ENCODE measurements around the gene TLX2. TPM values are rescaled to one million over a fixed set of nuclear protein-coding genes. Genes with fewer than 3 reads are reported as not detected.

TLX2 gene
- polyA plus RNA-seq, 4 donors: 1.5 to 5.4 TPM; not detected in 2

- FAIRE-seq: no peak
- WGBS, 3 donors: 80 to 92% (median 91%) methylated on average over 14 of the region's 14 CpGs
- Histone ChIP-seq H3K9me3 (ENCODE audit: control insufficient read depth in 2 of 2, insufficient read depth in 1 of 2, low read depth in 1 of 2, low read length in 1 of 2) (no peaks in the 10 kb centered on the region), H3K27ac (ENCODE audit: low read depth in 1 of 3, low read length in 2 of 3) (no peak overlapping the region), H3K27me3 (ENCODE audit: control insufficient read depth in 3 of 3, insufficient read depth in 3 of 3, low read length in 3 of 3) (peaks cover 0 to 40% (median 0%) of the 10 kb centered on the region in 3 donors), H3K4me3 (ENCODE audit: low read depth in 1 of 3, low read length in 3 of 3) (peak overlapping the region in 1 of 3 donors; percentile 33), H3K4me1 (ENCODE audit: control insufficient read depth in 3 of 3, insufficient read depth in 2 of 3, low read depth in 1 of 3, low read length in 2 of 3) (peaks cover 3 to 46% (median 9%) of the 10 kb centered on the region in 3 donors), H3K36me3 (ENCODE audit: control insufficient read depth in 3 of 3, insufficient read depth in 2 of 3, low read depth in 1 of 3, low read length in 3 of 3) (peaks cover 0 to 22% (median 0%) of the 10 kb centered on the region in 3 donors)
- no peak for DNase-seq
These were observed 8.6 kb upstream of the TLX2 start for GRCh38 chr2:74505448-74506246.

- peak within 1 kb of the TSS; percentile 70 to 87 (median 75) for H3K4me3 ChIP-seq (ENCODE audit: low read depth in 1 of 3, low read length in 3 of 3)
- DNase-seq (peak; percentile 99), FAIRE-seq (no peak)
- peaks cover 0 to 49% (median 8%) of the 10 kb centered on the region in 3 donors for H3K27me3 ChIP-seq (ENCODE audit: control insufficient read depth in 3 of 3, insufficient read depth in 3 of 3, low read length in 3 of 3)
- peaks cover 0 to 21% (median 0%) of the 10 kb centered on the region in 3 donors for H3K36me3 ChIP-seq (ENCODE audit: control insufficient read depth in 3 of 3, insufficient read depth in 2 of 3, low read depth in 1 of 3, low read length in 3 of 3)
- peaks cover 3 to 35% (median 9%) of the 10 kb centered on the region in 3 donors for H3K4me1 ChIP-seq (ENCODE audit: control insufficient read depth in 3 of 3, insufficient read depth in 2 of 3, low read depth in 1 of 3, low read length in 2 of 3)
- WGBS, 3 donors: 0 to 1% (median 0%) methylated on average over 51 to 56 of the region's 56 CpGs
- H3K27ac ChIP-seq (ENCODE audit: low read depth in 1 of 3, low read length in 2 of 3): peak within 1 kb of the TSS; percentile 91 to 100 (median 97)
- H3K9me3 ChIP-seq (ENCODE audit: control insufficient read depth in 2 of 2, insufficient read depth in 1 of 2, low read depth in 1 of 2, low read length in 1 of 2): no peaks in the 10 kb centered on the region
These were observed 6.9 kb upstream of the TLX2 start, which contains the start of gene PCGF1 for GRCh38 chr2:74507145-74507925. PCGF1 (minus strand) TSS chr2:74507695; CDS start chr2:74507668, 27 bp downstream.

DNA sequence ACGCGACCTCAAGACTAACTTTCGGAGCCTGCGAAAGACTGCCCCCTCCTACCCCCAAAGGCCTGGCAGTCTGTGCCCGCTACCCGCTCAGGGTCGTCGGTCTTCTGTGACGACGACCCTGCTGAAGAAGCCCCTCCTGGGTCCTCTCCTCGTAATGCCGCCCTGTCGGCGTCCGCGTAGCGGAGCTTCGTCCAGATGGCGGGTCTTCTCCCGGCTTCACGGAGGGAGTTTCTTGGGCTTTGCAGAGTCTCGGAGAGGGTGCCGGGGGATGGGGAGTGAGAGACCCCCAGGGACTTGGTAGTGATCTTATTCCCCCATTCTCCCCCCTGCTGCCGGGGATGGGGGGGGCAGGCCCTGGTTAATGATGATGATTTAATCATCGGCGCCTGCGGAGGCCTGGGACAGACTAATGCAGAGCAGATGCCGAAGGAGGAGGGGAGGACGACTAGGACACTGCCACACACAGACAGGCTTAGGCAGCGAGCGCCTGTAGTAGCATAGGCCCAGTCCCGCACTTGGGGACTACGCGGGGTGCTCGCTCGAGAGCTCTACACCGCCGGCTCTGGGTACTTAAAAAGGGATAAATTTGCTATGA, 6.2 kb upstream of the TLX2 start:
- H3K27me3 ChIP-seq (ENCODE audit: control insufficient read depth in 3 of 3, insufficient read depth in 3 of 3, low read length in 3 of 3): peaks cover 0 to 51% (median 14%) of the 10 kb centered on the region in 3 donors
- DNase-seq (peak; percentile 48 to 67), FAIRE-seq (no peak)
- no peaks in the 10 kb centered on the region for H3K9me3 ChIP-seq (ENCODE audit: control insufficient read depth in 2 of 2, insufficient read depth in 1 of 2, low read depth in 1 of 2, low read length in 1 of 2)
- peak overlapping the region; percentile 91 to 100 (median 97) for H3K27ac ChIP-seq (ENCODE audit: low read depth in 1 of 3, low read length in 2 of 3)
- H3K4me1 ChIP-seq (ENCODE audit: control insufficient read depth in 3 of 3, insufficient read depth in 2 of 3, low read depth in 1 of 3, low read length in 2 of 3): peaks cover 3 to 35% (median 9%) of the 10 kb centered on the region in 3 donors
- H3K4me3 ChIP-seq (ENCODE audit: low read depth in 1 of 3, low read length in 3 of 3): peak overlapping the region; percentile 54 to 87 (median 75)
- WGBS, 3 donors: 5 to 10% (median 7%) methylated on average over 38 of the region's 38 CpGs
- peaks cover 0 to 21% (median 0%) of the 10 kb centered on the region in 3 donors for H3K36me3 ChIP-seq (ENCODE audit: control insufficient read depth in 3 of 3, insufficient read depth in 2 of 3, low read depth in 1 of 3, low read length in 3 of 3)

GRCh38 chr2:74510272-74510671, 4.0 kb upstream of the TLX2 start:
- Histone ChIP-seq H3K4me1 (ENCODE audit: control insufficient read depth in 3 of 3, insufficient read depth in 2 of 3, low read depth in 1 of 3, low read length in 2 of 3) (peaks cover 3 to 28% (median 11%) of the 10 kb centered on the region in 3 donors), H3K27ac (ENCODE audit: low read depth in 1 of 3, low read length in 2 of 3) (no peak overlapping the region)

DNA sequence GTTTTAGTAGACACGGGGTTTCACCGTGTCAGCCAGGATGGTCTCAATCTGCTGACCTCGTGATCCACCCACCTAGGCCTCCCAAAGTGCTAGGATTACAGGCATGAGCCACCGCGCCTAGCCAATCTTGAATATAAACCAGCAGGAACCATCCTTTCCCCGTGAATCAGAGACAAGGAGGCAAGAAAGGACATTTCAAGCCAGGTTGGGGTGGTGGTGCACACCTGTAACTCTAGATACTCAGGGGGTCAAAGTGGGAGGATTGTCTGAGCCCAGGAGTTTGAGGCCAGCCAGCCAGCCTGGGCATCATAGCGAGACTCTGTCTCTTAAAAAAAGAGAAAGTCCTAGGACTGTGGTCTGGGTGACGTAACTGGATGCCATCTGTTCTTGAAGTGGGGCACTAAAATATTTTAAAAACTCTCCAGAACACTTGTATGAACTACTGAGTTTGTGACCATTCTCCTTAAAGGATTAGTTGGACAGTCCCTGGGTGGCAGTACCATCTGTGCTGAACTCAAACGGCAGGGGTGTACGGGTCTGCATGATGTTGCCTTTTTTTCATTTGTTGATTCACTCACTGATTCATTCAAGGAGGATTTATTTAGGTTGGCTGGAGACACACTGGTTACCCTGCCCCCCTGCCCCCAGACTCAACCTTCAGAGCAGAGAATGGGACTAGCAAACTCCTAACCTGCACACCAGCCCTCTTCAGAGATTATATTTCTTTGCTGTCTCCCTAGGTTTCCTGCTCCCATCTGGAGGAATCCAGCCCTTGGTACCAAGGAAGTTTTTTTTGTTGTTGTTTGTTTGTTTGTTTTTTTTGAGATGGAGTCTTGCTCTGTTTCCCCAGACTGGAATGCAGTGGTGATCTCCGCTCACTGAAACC, 2.9 kb upstream of the TLX2 start:
- FAIRE-seq: no peak
- H3K27me3 ChIP-seq (ENCODE audit: control insufficient read depth in 3 of 3, insufficient read depth in 3 of 3, low read length in 3 of 3): peaks cover 7 to 79% (median 41%) of the 10 kb centered on the region in 3 donors
- H3K36me3 ChIP-seq (ENCODE audit: control insufficient read depth in 3 of 3, insufficient read depth in 2 of 3, low read depth in 1 of 3, low read length in 3 of 3): peaks cover 0 to 4% (median 0%) of the 10 kb centered on the region in 3 donors
- H3K4me1 ChIP-seq (ENCODE audit: control insufficient read depth in 3 of 3, insufficient read depth in 2 of 3, low read depth in 1 of 3, low read length in 2 of 3): peaks cover 0 to 26% (median 10%) of the 10 kb centered on the region in 3 donors
- no peak overlapping the region for H3K4me3 ChIP-seq (ENCODE audit: low read depth in 1 of 3, low read length in 3 of 3)
- DNase-seq: no peak
- 27 to 41% (median 39%) methylated on average over 11 of the region's 11 CpGs for WGBS, 3 donors
- H3K9me3 ChIP-seq (ENCODE audit: control insufficient read depth in 2 of 2, insufficient read depth in 1 of 2, low read depth in 1 of 2, low read length in 1 of 2): peaks cover 0 to 7% of the 10 kb centered on the region in 2 donors
- no peak overlapping the region for H3K27ac ChIP-seq (ENCODE audit: low read depth in 1 of 3, low read length in 2 of 3)

More at GRCh38 chr2:74510272-74510671, 4.0 kb upstream of the TLX2 start:
- Histone ChIP-seq H3K36me3 (ENCODE audit: control insufficient read depth in 3 of 3, insufficient read depth in 2 of 3, low read depth in 1 of 3, low read length in 3 of 3) (peaks cover 0 to 13% (median 0%) of the 10 kb centered on the region in 3 donors), H3K9me3 (ENCODE audit: control insufficient read depth in 2 of 2, insufficient read depth in 1 of 2, low read depth in 1 of 2, low read length in 1 of 2) (peaks cover 0 to 4% of the 10 kb centered on the region in 2 donors), H3K27me3 (ENCODE audit: control insufficient read depth in 3 of 3, insufficient read depth in 3 of 3, low read length in 3 of 3) (peaks cover 4 to 70% (median 33%) of the 10 kb centered on the region in 3 donors), H3K4me3 (ENCODE audit: low read depth in 1 of 3, low read length in 3 of 3) (no peak overlapping the region)
- FAIRE-seq (no peak), DNase-seq (no peak)
- 83 to 86% (median 86%) methylated on average over 4 of the region's 4 CpGs for WGBS, 3 donors

GRCh38 chr2:74512744-74513604, 1.3 kb upstream of the TLX2 start:
- H3K36me3 ChIP-seq (ENCODE audit: control insufficient read depth in 3 of 3, insufficient read depth in 2 of 3, low read depth in 1 of 3, low read length in 3 of 3): peaks cover 0 to 3% (median 2%) of the 10 kb centered on the region in 3 donors
- H3K27me3 ChIP-seq (ENCODE audit: control insufficient read depth in 3 of 3, insufficient read depth in 3 of 3, low read length in 3 of 3): peaks cover 9 to 95% (median 46%) of the 10 kb centered on the region in 3 donors
- DNase-seq (no peak), FAIRE-seq (no peak)
- no peak overlapping the region for H3K4me3 ChIP-seq (ENCODE audit: low read depth in 1 of 3, low read length in 3 of 3)
- WGBS, 3 donors: 8 to 16% (median 12%) methylated on average over 21 to 36 of the region's 36 CpGs
- peaks cover 0 to 8% of the 10 kb centered on the region in 2 donors for H3K9me3 ChIP-seq (ENCODE audit: control insufficient read depth in 2 of 2, insufficient read depth in 1 of 2, low read depth in 1 of 2, low read length in 1 of 2)
- H3K4me1 ChIP-seq (ENCODE audit: control insufficient read depth in 3 of 3, insufficient read depth in 2 of 3, low read depth in 1 of 3, low read length in 2 of 3): peaks cover 0 to 19% (median 12%) of the 10 kb centered on the region in 3 donors
- no peak overlapping the region for H3K27ac ChIP-seq (ENCODE audit: low read depth in 1 of 3, low read length in 2 of 3)
